ENCODE results near the gene LAMA1.

Gene LAMA1

GRCh38 chr18:6994771-6995430, 122.7 kb downstream of the LAMA1 start:
- no peak for DNase-seq (ENCODE audit: low spot score)

GRCh38 chr18:6994056-6994770, 123.4 kb downstream of the LAMA1 start:
- no peak for DNase-seq (ENCODE audit: low spot score)
- TF ChIP-seq CTCF (IDR thresholded peaks at IDR 0.05; ENCODE audit: extremely low read depth, missing control alignments): no peak

More at GRCh38 chr18:6994771-6995430, 122.7 kb downstream of the LAMA1 start:
- TF ChIP-seq CTCF (IDR thresholded peaks at IDR 0.05; ENCODE audit: extremely low read depth, missing control alignments): no peak

GRCh38 chr18:6992761-6993160, 124.8 kb downstream of the LAMA1 start:
- no peak for DNase-seq (ENCODE audit: low spot score)
- TF ChIP-seq CTCF (IDR thresholded peaks at IDR 0.05; ENCODE audit: extremely low read depth, missing control alignments): no peak

GRCh38 chr18:6983366-6983765, 134.2 kb downstream of the LAMA1 start:
- TF ChIP-seq CTCF (IDR thresholded peaks at IDR 0.05; ENCODE audit: extremely low read depth, missing control alignments): no peak
- DNase-seq (ENCODE audit: low spot score): no peak

- no peak for TF ChIP-seq CTCF (IDR thresholded peaks at IDR 0.05; ENCODE audit: extremely low read depth, missing control alignments)
- DNase-seq (ENCODE audit: low spot score): no peak
Observed at GRCh38 chr18:6982398-6982797, 135.2 kb downstream of the LAMA1 start.

GRCh38 chr18:6980363-6980762, 137.2 kb downstream of the LAMA1 start:
- TF ChIP-seq CTCF (IDR thresholded peaks at IDR 0.05; ENCODE audit: extremely low read depth, missing control alignments): no peak

GRCh38 chr18:6979954-6980353, 137.6 kb downstream of the LAMA1 start:
- TF ChIP-seq CTCF (IDR thresholded peaks at IDR 0.05; ENCODE audit: extremely low read depth, missing control alignments): no peak
- no peak for DNase-seq (ENCODE audit: low spot score)

More at GRCh38 chr18:6980363-6980762, 137.2 kb downstream of the LAMA1 start:
- DNase-seq (ENCODE audit: low spot score): no peak
